ENCODE measurements around the gene FAM25G.
"Not testable (repeated sequence)": the region's sequence is repeated elsewhere in the genome, so short reads cannot be mapped to it uniquely, and the experiment has no call there.

GRCh38 chr10:47523475-47523874 is 32.0 kb upstream of the FAM25G start, which contains the start of gene AGAP9:
- TF ChIP-seq CTCF (conservative IDR thresholded peaks at IDR 0.05; ENCODE audit: low read depth, low read length); EZH2 (IDR thresholded peaks at IDR 0.05; ENCODE audit: borderline replicate concordance, low read depth, low read length, poor library complexity, severe bottlenecking): not testable (repeated sequence)

Data from A673 (cell line).